Measurements from ENCODE around the gene ZNF41. TPM values are rescaled to one million over a fixed set of nuclear protein-coding genes. Genes with fewer than 3 reads are reported as not detected.

The ZNF41 gene
- total RNA-seq, 1 donor from 2014 or later, result 4.4 TPM

DNA sequence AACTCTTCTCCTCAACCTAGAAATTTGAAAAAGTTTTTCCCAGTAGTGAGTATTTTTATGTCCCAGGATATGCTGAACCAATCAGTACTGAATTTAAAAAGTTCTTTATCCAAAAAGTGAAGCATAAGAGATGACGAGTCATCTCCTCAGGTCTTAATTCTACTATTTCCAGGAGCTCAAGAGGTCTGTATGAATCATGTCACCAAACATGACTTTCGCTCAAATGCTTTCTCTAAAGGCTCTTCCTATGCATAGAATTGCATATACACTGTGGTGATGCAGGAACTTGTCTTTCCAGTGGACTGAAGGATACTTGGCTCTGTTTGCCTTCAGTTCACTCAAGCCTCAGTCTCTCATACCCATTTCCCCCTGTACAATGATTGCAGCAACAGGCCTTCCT is 36.1 kb downstream of the ZNF41 start:
- no peak for DNase-seq (ENCODE audit: low read depth)
- TF ChIP-seq, protein P1, sequence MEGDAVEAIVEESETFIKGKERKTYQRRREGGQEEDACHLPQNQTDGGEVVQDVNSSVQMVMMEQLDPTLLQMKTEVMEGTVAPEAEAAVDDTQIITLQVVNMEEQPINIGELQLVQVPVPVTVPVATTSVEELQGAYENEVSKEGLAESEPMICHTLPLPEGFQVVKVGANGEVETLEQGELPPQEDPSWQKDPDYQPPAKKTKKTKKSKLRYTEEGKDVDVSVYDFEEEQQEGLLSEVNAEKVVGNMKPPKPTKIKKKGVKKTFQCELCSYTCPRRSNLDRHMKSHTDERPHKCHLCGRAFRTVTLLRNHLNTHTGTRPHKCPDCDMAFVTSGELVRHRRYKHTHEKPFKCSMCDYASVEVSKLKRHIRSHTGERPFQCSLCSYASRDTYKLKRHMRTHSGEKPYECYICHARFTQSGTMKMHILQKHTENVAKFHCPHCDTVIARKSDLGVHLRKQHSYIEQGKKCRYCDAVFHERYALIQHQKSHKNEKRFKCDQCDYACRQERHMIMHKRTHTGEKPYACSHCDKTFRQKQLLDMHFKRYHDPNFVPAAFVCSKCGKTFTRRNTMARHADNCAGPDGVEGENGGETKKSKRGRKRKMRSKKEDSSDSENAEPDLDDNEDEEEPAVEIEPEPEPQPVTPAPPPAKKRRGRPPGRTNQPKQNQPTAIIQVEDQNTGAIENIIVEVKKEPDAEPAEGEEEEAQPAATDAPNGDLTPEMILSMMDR (conservative IDR thresholded peaks at IDR 0.05; ENCODE audit: low read depth, low read length), result no peak
- no peak overlapping the region for H3K4me3 ChIP-seq (ENCODE audit: low read depth, low read length)

DNA sequence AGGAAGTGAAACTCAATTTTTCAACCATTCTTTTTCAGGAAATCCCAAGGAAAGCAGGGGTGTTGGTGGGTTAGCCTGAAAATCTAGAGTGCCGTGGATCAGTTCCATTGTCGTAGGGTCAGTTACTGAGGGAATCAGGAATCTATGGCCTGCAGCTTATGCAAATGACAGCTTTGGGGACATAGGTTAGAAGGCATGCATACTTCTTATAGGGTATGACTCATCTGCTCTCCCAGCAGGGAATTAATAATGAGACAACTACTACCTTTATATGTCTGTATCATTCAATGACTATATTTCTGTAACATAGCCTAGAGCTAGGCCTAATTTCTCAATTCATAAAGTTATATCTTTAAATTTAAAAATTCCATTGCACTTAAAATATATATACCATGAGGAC is 36.6 kb downstream of the ZNF41 start:
- DNase-seq (ENCODE audit: low read depth), result no peak
- TF ChIP-seq, protein P1 (conservative IDR thresholded peaks at IDR 0.05; ENCODE audit: low read depth, low read length), result no peak
- no peak overlapping the region for H3K4me3 ChIP-seq (ENCODE audit: low read depth, low read length)

DNA sequence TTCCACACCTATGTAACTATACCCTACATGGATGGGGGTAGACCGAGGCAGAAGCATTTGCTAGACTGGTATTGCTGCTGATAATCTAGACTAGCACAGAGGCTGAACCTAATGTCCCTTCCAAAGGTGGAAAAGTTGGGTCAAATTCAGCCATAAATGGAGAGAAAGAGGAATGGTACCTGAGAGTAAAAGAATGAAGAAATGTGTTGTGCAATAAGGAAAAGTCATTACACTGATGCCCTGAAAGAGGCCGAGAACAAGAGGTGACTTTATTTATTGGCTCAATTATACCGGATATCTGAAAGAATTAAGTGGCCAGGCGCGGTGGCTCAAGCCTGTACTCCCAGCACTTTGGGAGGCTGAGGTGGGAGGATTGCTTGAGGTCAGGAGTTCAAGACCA is 52.1 kb downstream of the ZNF41 start:
- H3K4me3 ChIP-seq (ENCODE audit: low read depth, low read length), result no peak overlapping the region

DNA sequence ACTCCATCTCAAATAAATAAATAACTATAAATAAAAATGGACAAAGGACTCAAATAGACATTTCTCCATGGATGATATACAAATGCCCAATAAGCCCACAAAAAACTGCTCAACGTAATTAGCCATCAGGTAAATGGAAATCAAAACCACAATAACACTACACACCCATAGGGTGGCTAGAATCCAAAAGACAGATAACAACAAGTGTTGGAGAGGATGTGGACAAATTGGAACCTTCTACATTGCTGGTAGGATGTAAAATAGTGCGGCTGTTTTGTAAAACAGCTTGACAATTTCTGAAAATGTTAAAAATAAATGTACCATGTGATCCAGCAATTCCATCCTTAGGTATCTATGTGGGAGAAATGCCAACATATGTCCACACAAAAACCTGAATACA is 60.6 kb downstream of the ZNF41 start:
- H3K4me3 ChIP-seq (ENCODE audit: low read depth, low read length), result no peak overlapping the region
- TF ChIP-seq, protein P1 (conservative IDR thresholded peaks at IDR 0.05; ENCODE audit: low read depth, low read length), result no peak
- DNase-seq (ENCODE audit: low read depth), result no peak

More for the DNA sequence above, 52.1 kb downstream of the ZNF41 start:
- no peak for DNase-seq (ENCODE audit: low read depth)
- TF ChIP-seq, protein P1 (conservative IDR thresholded peaks at IDR 0.05; ENCODE audit: low read depth, low read length), result no peak

DNA sequence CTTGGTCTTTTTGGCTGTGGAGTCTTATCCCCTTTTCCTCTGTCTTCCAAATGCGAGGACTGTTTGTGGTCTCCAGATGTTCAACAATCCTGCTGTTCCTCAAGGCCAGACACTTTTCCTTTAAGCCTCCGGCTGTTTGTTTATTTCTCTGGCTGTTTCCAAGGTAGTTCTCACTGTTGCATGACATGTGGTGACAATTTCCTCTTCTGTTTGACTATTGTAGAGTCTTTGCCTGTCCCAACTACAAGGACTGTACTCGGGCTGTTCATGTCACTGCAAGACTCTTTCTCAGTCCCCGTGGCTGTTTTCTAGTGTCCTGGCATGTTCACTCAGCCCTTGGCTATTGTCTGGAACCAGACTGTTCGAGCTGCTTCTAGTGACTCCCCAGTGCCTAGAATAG is 62.1 kb downstream of the ZNF41 start:
- no peak overlapping the region for H3K4me3 ChIP-seq (ENCODE audit: low read depth, low read length)
- TF ChIP-seq, protein P1 (conservative IDR thresholded peaks at IDR 0.05; ENCODE audit: low read depth, low read length), result no peak
- DNase-seq (ENCODE audit: low read depth), result no peak

DNA sequence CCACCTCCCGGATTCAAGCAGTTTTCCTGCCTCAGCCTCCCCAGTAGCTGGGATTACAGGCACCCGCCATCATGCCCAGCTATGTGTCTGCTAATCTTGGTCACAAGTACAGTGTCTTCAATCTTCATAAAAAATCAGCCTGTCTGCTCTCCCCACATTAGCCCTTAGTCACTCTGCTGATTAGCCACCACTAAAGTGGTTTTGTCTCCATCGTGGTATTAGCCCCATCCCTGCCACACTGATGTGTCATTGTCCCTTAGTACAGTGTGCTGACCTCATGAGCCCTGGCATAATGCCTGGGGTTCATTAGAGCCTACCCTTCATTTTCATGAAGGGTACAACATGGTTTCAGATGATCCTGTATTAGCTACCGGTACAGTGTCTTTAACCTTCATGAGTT is 62.8 kb downstream of the ZNF41 start:
- DNase-seq (ENCODE audit: low read depth), result no peak
- TF ChIP-seq, protein P1 (conservative IDR thresholded peaks at IDR 0.05; ENCODE audit: low read depth, low read length), result no peak
- H3K4me3 ChIP-seq (ENCODE audit: low read depth, low read length), result no peak overlapping the region

DNA sequence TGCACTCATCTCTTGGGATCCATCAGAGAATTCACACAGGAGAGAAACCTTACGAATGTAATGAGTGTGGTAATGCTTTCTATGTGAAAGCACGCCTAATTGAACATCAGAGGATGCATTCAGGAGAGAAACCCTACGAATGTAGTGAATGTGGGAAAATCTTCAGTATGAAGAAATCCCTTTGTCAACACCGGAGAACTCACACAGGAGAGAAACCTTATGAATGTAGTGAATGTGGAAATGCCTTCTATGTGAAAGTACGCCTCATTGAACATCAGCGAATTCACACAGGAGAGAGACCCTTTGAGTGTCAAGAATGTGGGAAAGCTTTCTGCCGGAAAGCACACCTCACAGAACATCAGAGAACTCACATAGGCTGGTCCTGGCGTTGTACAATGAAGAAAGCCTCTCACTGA is 69.8 kb downstream of the ZNF41 start:
- no peak for DNase-seq (ENCODE audit: low read depth)
- TF ChIP-seq, protein P1 (conservative IDR thresholded peaks at IDR 0.05; ENCODE audit: low read depth, low read length), result no peak
- no peak overlapping the region for H3K4me3 ChIP-seq (ENCODE audit: low read depth, low read length)
